Neural cell (in vitro differentiated cells): ENCODE results near the gene FOCAD. TPM values are rescaled to one million over a fixed set of nuclear protein-coding genes. Genes with fewer than 3 reads are reported as not detected.

ENCODE experiments used
- H2AFZ ChIP-seq: fragments of 200-600, 300-800 bp; sonication (generic), shearing (Covaris generic); 2 replicates; pipeline ENCODE4 v1.6.0; 2014; ENCODE audit warnings: low read depth, mild to moderate bottlenecking, antibody characterized with exemption, low read length, moderate library complexity
- H3F3A ChIP-seq: fragments of 200-600 bp; shearing (Covaris generic); 2 replicates; pipeline ENCODE4 v1.6.1; 2016; ENCODE audit warnings: mild to moderate bottlenecking, moderate library complexity, mixed read lengths, antibody characterized with exemption, low read length; ENCODE audit not compliant: insufficient read depth, poor library complexity, severe bottlenecking
- H3K27ac ChIP-seq: fragments of 200-600, 300-800 bp; sonication (generic), shearing (Covaris generic); 2 replicates; pipeline ENCODE4 v1.5.1; 2014; ENCODE audit warnings: mild to moderate bottlenecking, low read length, moderate library complexity
- H3K27me3 ChIP-seq: fragments of 300-800, 200-600 bp; sonication (generic), shearing (Covaris generic); 2 replicates; pipeline ENCODE4 v1.6.0; 2014; ENCODE audit warnings: mild to moderate bottlenecking, low read depth, low read length, moderate library complexity; ENCODE audit not compliant: insufficient read depth
- H3K36me3 ChIP-seq: fragments of 300-800, 200-600 bp; sonication (generic), shearing (Covaris generic); 2 replicates; pipeline ENCODE4 v1.5.1; 2014; ENCODE audit warnings: mild to moderate bottlenecking, antibody characterized with exemption, low read length, moderate library complexity; ENCODE audit not compliant: insufficient read depth
- H3K4me2 ChIP-seq: fragments of 300-800, 200-600 bp; sonication (generic), shearing (Covaris generic); 2 replicates; pipeline ENCODE4 v1.6.0; 2014; ENCODE audit warnings: mild to moderate bottlenecking, low read length
- H3K4me3 ChIP-seq: fragments of 300-800, 200-600 bp; sonication (generic), shearing (Covaris generic); 2 replicates; pipeline ENCODE4 v1.5.1; 2014; ENCODE audit warnings: mild to moderate bottlenecking, low read length, moderate library complexity
- H3K79me2 ChIP-seq: fragments of 200-600 bp; shearing (Covaris generic); replicated peaks from 2 replicates; pipeline ENCODE4 v1.6.0; 2014; ENCODE audit warnings: mild to moderate bottlenecking, low read length, moderate library complexity; ENCODE audit not compliant: insufficient read depth
- H3K9ac ChIP-seq: fragments of 300-800, 200-600 bp; sonication (generic), shearing (Covaris generic); 2 replicates; pipeline ENCODE4 v1.6.1; 2016; ENCODE audit warnings: mild to moderate bottlenecking, low read length, mixed read lengths
- H3K9me2 ChIP-seq: fragments of 200-600 bp; shearing (Covaris generic); 2 replicates; pipeline ENCODE4 v1.6.1; 2016; ENCODE audit warnings: mild to moderate bottlenecking, low read length, mixed read lengths; ENCODE audit not compliant: insufficient read depth
- H3K9me3 ChIP-seq: fragments of 200-600, 300-800 bp; sonication (generic), shearing (Covaris generic); 2 replicates; pipeline ENCODE4 v1.6.1; 2016; ENCODE audit warnings: mild to moderate bottlenecking, mixed run types, low read length, moderate library complexity, mixed read lengths
- H4K20me1 ChIP-seq: fragments of 200-600 bp; shearing (Covaris generic); 2 replicates; pipeline ENCODE4 v1.6.1; 2016; ENCODE audit warnings: mild to moderate bottlenecking, mixed run types; ENCODE audit not compliant: insufficient read depth
- EP300 ChIP-seq: fragments of 450-650 bp; conservative IDR thresholded peaks from 2 replicates; pipeline ENCODE4 v1.6.1; 2014; ENCODE audit warnings: antibody characterized with exemption, mild to moderate bottlenecking, moderate library complexity; ENCODE audit not compliant: poor library complexity, severe bottlenecking
- EZH2 ChIP-seq: fragments of 200-600, 300-800 bp; shearing (Covaris generic), sonication (generic); IDR thresholded peaks from 2 replicates; pipeline ENCODE4 v1.6.1; 2014; ENCODE audit warnings: antibody characterized with exemption, low read length, borderline replicate concordance, mild to moderate bottlenecking; ENCODE audit not compliant: insufficient read depth, poor library complexity, severe bottlenecking
- MXI1 ChIP-seq: fragments of 450-650 bp; conservative IDR thresholded peaks from 2 replicates; pipeline ENCODE4 v1.6.1; 2014; ENCODE audit warnings: antibody characterized with exemption, mild to moderate bottlenecking; ENCODE audit not compliant: poor library complexity, severe bottlenecking
- POLR2AphosphoS5 ChIP-seq: IDR thresholded peaks from 2 replicates; pipeline ENCODE4 v1.6.1; 2012
- RAD21 ChIP-seq: fragments of 450-650 bp; conservative IDR thresholded peaks from 2 replicates; pipeline ENCODE4 v1.6.1; 2014; ENCODE audit warnings: antibody characterized with exemption, mild to moderate bottlenecking, moderate library complexity
- SMC3 ChIP-seq: fragments of 450-650 bp; conservative IDR thresholded peaks from 2 replicates; pipeline ENCODE4 v1.6.1; 2014; ENCODE audit warnings: antibody characterized with exemption, mild to moderate bottlenecking, moderate library complexity; ENCODE audit not compliant: poor library complexity
- TAF1 ChIP-seq: IDR thresholded peaks from 2 replicates; pipeline ENCODE4 v1.6.1; 2012; ENCODE audit warnings: low read depth
- polyA plus RNA-seq: library from polyadenylated mRNA; depleted of rRNA; stranded (reverse); fragments of >200 nt; gene quantifications from 2 replicates; pipeline ENCODE4 v1.2.3, GENCODE V29; 2014
- TF ChIP-seq, protein P1 (sequence below): fragments of 450-650 bp; IDR thresholded peaks from 2 replicates; pipeline ENCODE4 v1.5.1; 2014; ENCODE audit warnings: antibody characterized with exemption, mild to moderate bottlenecking, moderate library complexity; ENCODE audit not compliant: poor library complexity, severe bottlenecking
- TF ChIP-seq, protein P2 (sequence below): IDR thresholded peaks from 2 replicates; pipeline ENCODE4 v1.6.1; 2012; ENCODE audit warnings: borderline replicate concordance

Gene FOCAD
- polyA plus RNA-seq, 1 donor from 2014 or later = 23.5 TPM

DNA sequence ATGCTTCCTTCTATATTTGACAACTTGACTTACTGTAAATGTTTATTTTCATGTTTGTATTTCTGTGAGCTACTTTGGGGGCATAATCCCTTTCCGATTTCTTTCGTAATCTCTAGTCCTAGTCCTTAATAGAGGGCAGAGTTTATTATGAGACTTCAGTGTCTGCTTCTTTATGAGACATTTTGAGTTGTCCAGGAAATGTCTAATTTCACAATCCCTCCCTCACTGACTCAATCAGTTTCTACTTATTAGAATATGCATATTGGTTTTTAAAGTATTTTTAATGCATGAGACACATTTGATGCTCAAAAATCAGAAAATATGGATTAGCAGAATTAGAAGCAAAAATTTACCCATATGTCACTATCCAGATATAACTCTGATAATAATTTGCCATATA is 160.9 kb downstream of the FOCAD start:
- Histone ChIP-seq H3K9ac (no peak overlapping the region), H3K36me3 (no peaks in the 10 kb centered on the region), H4K20me1 (no peaks in the 10 kb centered on the region), H3F3A (no peaks in the 10 kb centered on the region), H2AFZ (no peak overlapping the region), H3K4me3 (no peak overlapping the region), H3K4me2 (no peak overlapping the region), H3K79me2 (peaks cover 3% of the 10 kb centered on the region), H3K9me2 (no peaks in the 10 kb centered on the region), H3K9me3 (peaks cover 4% of the 10 kb centered on the region), H3K27ac (no peak overlapping the region), H3K27me3 (no peaks in the 10 kb centered on the region)
- no peak for TF ChIP-seq RAD21
- no peak for TF ChIP-seq TAF1
- TF ChIP-seq EP300 = no peak
- TF ChIP-seq EZH2 = no peak
- no peak for TF ChIP-seq SMC3
- TF ChIP-seq, protein P1, sequence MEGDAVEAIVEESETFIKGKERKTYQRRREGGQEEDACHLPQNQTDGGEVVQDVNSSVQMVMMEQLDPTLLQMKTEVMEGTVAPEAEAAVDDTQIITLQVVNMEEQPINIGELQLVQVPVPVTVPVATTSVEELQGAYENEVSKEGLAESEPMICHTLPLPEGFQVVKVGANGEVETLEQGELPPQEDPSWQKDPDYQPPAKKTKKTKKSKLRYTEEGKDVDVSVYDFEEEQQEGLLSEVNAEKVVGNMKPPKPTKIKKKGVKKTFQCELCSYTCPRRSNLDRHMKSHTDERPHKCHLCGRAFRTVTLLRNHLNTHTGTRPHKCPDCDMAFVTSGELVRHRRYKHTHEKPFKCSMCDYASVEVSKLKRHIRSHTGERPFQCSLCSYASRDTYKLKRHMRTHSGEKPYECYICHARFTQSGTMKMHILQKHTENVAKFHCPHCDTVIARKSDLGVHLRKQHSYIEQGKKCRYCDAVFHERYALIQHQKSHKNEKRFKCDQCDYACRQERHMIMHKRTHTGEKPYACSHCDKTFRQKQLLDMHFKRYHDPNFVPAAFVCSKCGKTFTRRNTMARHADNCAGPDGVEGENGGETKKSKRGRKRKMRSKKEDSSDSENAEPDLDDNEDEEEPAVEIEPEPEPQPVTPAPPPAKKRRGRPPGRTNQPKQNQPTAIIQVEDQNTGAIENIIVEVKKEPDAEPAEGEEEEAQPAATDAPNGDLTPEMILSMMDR = no peak
- TF ChIP-seq, protein P2, sequence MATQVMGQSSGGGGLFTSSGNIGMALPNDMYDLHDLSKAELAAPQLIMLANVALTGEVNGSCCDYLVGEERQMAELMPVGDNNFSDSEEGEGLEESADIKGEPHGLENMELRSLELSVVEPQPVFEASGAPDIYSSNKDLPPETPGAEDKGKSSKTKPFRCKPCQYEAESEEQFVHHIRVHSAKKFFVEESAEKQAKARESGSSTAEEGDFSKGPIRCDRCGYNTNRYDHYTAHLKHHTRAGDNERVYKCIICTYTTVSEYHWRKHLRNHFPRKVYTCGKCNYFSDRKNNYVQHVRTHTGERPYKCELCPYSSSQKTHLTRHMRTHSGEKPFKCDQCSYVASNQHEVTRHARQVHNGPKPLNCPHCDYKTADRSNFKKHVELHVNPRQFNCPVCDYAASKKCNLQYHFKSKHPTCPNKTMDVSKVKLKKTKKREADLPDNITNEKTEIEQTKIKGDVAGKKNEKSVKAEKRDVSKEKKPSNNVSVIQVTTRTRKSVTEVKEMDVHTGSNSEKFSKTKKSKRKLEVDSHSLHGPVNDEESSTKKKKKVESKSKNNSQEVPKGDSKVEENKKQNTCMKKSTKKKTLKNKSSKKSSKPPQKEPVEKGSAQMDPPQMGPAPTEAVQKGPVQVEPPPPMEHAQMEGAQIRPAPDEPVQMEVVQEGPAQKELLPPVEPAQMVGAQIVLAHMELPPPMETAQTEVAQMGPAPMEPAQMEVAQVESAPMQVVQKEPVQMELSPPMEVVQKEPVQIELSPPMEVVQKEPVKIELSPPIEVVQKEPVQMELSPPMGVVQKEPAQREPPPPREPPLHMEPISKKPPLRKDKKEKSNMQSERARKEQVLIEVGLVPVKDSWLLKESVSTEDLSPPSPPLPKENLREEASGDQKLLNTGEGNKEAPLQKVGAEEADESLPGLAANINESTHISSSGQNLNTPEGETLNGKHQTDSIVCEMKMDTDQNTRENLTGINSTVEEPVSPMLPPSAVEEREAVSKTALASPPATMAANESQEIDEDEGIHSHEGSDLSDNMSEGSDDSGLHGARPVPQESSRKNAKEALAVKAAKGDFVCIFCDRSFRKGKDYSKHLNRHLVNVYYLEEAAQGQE = no peak
- TF ChIP-seq MXI1 = no peak
- TF ChIP-seq POLR2AphosphoS5 = no peak

DNA sequence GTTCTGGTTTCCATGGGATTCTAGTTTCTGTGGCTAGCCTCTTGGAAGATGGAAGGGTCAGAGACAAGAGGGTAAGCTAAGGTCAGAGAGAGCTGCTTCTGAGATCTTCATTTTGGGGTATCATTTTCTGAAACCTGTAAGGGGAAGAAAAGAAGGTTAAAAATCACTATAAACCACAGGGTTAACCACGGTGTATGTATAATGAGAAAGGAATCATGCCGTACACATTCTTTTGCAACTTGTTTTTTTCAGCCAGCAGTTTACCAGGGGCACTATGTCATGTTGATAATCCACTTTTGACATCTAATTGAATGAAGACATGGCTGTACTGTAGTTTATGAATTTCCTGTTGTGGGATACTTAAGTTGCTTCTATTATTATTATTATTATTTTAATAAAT is 164.4 kb downstream of the FOCAD start:
- Histone ChIP-seq H3K27ac (no peak overlapping the region), H4K20me1 (no peaks in the 10 kb centered on the region), H3K27me3 (no peaks in the 10 kb centered on the region), H3K9me3 (no peaks in the 10 kb centered on the region), H3K4me2 (no peak overlapping the region), H3K4me3 (no peak overlapping the region), H3K79me2 (no peaks in the 10 kb centered on the region), H2AFZ (no peak overlapping the region), H3F3A (no peaks in the 10 kb centered on the region), H3K9ac (no peak overlapping the region), H3K9me2 (no peaks in the 10 kb centered on the region), H3K36me3 (no peaks in the 10 kb centered on the region)
- TF ChIP-seq SMC3 (no peak), RAD21 (no peak), EZH2 (no peak)

DNA sequence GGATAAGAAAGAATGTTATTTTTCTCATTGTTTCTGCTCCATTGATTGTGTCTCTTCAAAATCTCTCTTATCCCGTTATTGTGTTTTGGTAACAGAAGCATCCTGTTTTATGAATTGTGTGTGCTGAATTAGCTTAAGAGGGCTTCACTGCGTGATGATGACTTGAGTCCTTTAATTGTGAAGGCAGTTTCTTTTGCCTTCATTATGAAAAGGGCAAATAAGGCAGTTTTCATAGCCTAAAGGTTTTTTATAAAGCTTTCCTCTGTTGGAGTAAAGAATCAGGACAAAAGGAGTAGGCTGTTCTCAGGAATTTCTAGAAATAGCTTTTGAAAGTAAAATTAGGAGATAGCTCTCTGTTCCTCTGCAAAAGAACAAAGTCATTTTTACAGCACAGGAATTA is 169.8 kb downstream of the FOCAD start:
- no peaks in the 10 kb centered on the region for H3K27me3 ChIP-seq
- no peak overlapping the region for H3K9ac ChIP-seq
- H3K79me2 ChIP-seq = no peaks in the 10 kb centered on the region
- no peaks in the 10 kb centered on the region for H4K20me1 ChIP-seq
- no peak overlapping the region for H3K4me2 ChIP-seq
- H3K27ac ChIP-seq = no peak overlapping the region
- no peaks in the 10 kb centered on the region for H3K36me3 ChIP-seq
- no peak overlapping the region for H2AFZ ChIP-seq
- H3K4me3 ChIP-seq = no peak overlapping the region
- H3K9me2 ChIP-seq = no peaks in the 10 kb centered on the region
- H3F3A ChIP-seq = no peaks in the 10 kb centered on the region
- H3K9me3 ChIP-seq = no peaks in the 10 kb centered on the region
- TF ChIP-seq, protein P1 = no peak
- TF ChIP-seq, protein P2 = no peak
- TF ChIP-seq EZH2 (no peak), TAF1 (no peak), MXI1 (no peak), EP300 (no peak), SMC3 (no peak), POLR2AphosphoS5 (no peak), RAD21 (no peak)
